ENCODE results near the gene ADGRL3.
"Not testable (repeated sequence)": the region's sequence is repeated elsewhere in the genome, so short reads cannot be mapped to it uniquely, and the experiment has no call there.

The ADGRL3 gene

DNA sequence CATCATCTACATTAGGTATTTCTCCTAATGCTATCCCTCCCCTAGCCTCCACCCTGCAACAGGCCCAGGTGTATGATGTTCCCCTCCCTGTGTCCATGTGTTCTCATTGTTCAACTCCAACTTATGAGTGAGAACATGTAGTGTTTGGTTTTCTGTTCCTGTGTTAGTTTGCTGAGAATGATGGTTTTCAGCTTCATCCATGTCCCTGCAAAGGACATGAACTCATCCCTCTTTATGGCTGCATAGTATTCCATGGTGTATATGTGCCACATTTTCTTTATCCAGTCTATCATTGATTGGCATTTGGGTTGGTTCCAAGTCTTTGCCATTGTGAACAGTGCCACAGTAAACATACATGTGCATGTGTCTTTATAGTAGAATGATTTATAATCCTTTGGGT is 7.0 kb downstream of the ADGRL3 start:
- not testable (repeated sequence) for DNase-seq

DNA sequence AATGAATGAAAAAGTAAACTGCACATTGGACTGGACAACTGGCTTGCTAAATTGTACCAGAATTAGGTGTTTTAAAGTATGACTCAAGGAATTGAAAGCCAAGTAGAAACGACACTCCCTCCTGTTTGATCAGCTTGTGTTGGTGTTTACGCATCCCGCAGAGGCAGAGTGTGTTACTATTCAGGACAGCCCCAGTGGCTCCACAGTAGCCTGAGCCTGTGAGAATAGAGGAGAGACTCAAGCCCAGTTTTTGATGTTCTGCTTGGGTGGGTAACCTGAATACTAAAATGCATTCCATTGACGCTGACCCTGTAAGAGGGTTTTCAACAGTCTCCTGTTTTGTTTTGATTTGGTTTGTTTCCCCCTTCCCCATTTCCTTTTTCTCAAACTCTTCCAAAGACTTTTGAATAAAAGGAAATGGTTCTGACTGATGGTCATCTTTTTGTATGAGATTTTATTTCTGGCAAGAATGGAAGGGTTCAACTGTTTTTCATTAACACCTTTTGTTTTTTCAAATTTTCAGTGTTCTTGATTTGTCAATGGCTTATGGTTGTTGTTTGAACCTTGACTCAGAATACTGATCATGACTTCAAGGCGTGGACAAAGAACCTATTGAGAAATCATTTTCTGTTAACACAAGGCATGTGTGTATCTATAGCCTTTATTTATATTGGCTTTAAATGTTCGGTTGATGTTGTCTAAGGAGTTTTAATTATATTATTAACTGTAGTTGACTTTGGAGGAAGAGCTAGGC is 10.2 kb downstream of the ADGRL3 start:
- DNase-seq, result no peak

- DNase-seq, result no peak
Measured at GRCh38 chr4:61211781-61212180, 11.7 kb downstream of the ADGRL3 start.

DNA sequence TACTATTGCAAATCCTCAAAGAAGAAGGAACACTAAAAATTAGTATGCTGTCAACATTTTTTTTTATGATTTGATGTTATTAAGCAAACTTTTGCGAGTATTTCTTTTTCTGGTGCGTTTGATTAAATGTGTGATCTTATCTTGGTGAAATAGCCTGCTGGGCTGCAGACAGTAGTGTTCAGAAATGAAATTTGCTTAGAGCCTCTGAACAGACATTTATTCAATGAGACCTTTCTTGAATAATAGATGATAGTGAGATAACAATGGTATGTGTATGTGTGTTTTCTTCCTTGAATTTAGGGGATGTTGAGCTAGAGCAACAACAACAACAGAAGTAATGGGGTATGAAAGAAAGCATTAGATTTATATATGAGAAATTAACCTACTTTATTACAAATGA is 12.7 kb downstream of the ADGRL3 start:
- DNase-seq, result no peak

- DNase-seq, result no peak
Measured at GRCh38 chr4:61214680-61215079, 14.6 kb downstream of the ADGRL3 start.

GRCh38 chr4:61217222-61217621 is 17.1 kb downstream of the ADGRL3 start:
- no peak for DNase-seq

DNA sequence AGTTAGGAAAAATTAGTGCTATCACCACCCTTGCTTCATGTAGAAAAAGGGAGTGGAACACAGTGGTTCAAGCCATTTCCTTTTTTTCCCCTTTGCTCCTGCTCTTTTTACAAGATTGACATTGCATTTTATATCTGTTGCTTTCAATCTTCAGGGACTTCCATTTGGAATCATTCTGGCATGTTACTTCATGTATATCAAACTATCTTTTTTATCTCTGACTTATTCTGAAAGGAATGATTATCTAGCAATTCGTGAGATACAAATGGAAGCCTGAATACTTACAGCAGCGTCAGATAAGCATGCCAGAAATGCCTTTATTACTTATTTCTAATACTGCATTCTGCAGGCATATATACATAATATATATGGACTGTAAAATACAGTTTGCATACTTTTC is 20.4 kb downstream of the ADGRL3 start:
- DNase-seq, result no peak

DNA sequence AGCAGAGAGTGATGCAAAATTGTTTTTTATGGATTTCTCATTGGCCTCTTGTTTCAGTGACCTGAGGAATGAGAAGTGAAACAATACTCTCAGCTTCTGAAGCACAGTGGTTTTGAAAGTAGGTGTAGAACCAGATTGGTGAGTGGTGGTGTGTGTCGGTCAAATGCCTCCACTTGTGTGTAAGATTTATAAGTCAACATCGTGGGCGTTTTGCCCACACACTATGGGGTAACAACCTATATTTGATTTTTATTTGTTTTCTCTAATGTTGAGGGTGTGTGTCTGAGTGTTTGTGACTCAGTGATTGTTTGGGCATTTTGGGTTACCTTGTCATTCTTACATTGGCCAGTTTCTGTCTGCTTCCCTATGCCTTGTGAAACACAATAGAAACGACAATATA is 23.3 kb downstream of the ADGRL3 start:
- DNase-seq, result no peak

DNA sequence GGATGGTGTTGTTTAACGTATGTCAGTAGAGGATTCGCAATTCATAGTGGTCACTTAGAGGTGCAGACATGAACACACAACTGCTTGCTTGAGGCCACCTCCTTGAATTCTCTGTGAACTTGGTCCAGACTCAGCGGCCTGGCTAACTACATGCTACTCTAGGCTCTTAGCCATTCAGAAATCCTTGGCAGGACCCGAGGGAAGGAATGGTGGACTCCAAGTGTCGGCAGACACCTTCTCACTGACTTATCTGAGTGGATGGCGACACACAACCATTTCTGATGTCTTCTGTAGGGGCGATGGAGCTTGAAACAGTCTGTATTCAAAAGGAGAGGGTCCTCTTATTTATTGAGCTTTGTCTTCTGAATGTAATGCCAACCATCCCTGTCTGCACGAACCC is 24.4 kb downstream of the ADGRL3 start:
- no peak for DNase-seq

DNA sequence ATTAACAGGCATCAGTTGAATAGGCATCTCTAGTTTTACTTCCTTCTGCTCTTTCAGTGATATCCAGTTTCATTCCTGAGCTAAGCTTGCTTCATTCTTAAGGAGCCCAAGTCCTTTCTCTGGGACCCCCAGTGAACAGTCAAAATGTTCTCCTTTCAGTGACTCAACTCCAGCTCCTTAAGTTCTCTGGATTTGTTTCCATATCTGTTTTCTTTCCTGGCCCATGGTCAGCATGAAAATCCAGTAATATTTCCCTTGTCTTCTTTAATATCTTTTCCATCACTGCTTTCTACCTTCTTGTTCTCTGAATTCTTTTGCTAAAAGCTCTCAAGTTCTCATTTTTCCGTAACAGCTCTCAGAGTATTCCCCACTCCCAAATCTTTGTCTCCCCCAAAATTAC is 25.5 kb downstream of the ADGRL3 start:
- DNase-seq, result no peak

DNA sequence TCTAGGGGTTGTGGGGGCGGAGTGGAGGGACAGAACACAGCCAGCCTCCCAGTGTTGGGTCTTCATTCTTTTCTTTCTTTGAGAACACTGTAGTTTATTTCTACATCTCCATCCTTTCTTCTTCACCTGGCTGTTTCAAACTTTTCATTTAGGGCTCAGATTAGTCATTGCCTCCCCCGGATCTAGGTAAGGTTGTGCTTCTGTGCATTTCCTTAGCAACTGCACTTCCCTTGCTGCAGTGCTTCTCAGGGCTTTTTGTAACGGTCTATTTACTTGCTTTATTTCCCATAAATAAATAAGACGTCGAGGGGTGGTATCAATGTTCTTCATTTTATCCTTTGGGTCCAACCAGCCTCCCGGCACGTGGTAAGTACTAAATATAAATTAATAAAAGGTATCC is 31.3 kb downstream of the ADGRL3 start:
- DNase-seq, result no peak

DNA sequence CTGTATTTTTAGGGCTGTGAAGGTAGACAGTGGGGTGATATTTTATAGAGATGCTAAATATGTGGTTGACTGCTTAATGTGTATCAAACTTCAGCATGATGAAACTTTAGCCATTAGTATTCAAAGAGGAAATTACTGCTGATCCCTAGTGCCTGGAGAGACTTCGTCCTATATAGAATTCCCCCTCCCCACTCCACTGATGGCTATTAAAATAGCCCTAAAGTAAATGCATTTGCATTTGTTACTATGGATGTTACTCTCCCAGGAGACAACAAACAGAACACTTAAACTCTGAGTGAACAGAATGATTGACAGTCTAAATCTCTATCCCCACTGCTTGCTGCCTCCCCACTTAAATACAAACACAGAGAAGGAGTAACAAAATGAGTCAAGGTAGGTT is 39.1 kb downstream of the ADGRL3 start:
- no peak for DNase-seq

DNA sequence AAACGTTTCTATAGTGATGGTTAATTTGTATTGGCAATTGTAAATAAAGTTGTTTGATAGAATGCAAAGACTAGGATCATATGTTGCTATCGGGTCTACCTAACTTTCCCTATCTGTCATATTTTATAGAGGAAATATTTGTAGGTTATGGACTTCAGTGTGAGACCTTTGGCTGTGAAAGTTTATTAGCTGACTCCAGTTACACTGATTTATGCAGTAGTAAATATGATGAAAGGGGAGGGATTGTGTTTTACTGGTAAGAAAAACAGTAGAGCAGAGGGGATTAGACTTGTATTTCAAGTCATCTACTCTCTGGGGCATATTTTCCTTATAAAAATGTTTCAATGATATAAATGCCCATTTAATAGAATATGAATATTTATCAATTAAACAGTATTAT is 43.8 kb downstream of the ADGRL3 start:
- DNase-seq, result no peak

DNA sequence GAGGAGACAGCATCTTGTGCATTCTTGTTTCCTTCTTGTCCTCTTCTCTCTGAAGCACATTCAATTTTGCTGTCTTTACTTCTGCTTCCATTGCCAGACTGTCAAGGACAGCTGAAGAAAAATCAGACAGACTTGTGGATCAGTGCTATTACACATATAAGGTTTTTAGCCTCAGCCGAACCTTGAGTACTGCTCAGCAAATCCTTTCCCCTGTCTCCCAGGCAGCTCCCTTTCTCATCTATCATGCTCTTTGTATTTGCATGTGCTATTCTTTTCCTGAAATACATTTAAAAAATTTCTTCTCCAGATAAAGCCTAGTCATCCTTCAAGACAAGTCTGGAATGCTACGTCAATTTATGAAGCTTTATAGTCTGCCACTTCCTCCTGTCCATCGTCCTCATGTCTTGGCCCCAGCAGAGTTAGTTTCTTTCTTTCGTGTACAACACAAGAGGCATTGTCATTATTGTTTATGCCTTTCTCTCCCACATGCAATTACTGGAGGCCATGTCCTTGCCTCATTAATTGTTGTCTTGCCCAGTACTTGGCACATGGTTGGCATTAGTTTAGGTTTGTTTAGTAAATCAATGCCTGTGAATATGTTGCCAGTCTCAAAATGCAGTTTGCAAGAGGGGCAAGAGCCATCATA is 45.1 kb downstream of the ADGRL3 start:
- DNase-seq, result no peak

- no peak for DNase-seq
Measured at GRCh38 chr4:61246034-61246433, 45.9 kb downstream of the ADGRL3 start.

DNA sequence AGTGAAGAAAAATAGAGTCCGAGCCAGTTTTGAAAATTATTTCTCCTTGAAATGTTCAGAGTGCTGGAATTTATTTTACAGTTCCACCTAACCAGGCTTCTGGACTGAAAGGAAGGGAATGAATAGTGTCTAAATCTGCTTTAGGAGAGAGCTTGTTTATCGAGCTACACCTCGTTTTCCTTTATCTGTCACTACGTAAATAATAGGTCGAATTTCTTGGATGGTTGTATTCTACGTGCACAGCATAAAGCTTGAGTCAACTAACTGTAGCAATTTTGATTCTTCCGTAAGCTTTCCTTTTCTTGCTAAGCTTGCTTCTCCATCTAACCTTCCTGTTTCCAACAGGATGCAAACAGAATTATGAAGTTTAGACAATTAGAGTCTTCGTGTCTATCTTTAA is 48.6 kb downstream of the ADGRL3 start:
- DNase-seq, result no peak

DNA sequence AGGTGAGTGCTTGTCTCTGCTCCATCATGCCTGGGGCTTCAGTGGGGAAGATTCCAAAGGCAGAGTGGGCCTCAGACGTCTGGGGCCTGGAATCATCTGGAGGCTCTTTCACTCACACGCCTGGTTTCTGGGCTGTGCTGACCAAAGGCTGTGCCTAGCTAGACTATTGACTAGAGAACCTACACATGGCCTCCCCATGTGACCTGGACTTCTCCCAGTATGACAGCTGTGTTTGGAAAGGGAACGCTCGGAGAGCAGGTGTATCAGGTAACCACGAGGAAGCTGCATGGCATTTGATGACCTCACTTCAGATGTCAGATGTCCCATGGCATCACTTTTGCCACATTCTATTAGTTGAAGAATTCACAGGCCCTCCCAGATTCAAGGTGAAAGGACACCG is 51.0 kb downstream of the ADGRL3 start:
- no peak for DNase-seq

GRCh38 chr4:61254406-61254805 is 54.3 kb downstream of the ADGRL3 start:
- DNase-seq, result no peak

DNA sequence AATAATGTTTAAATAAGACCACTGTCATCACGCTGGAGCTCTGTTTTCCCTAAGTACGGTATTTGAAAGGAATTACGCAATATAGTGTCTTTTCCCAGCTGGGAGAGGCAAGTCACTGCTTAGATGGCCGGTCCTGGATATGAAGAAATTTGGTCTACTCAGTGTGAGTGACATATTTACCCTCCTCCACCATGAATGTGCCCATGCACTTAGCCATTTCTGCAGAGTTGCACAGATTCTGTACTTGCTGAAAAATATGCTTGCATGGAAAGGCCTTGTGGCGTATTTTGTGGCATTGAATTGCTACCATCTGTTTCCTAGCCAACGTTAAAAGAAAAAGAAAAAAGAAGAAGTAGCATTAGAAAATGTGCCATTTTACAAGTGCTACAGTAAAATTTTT is 73.1 kb downstream of the ADGRL3 start:
- DNase-seq, result no peak

DNA sequence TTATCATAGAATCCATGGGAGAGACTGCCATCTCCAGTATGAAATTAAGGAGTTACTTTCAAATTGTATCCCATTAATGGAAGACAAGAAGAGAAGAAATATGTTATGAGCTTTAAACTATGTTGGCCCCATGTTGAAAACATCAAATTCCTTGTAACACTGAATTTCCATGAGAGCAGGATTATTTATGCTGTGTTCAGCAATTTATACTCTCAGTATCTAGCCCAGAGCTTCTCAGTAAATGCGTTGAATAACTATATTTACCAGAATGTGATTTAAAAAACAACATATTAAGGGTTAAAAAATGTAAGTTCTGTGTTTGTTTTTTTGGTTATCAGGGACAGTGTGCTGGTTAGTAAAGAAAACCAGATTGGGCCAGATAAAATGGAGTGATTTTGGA is 74.2 kb downstream of the ADGRL3 start:
- no peak for DNase-seq

- no peak for DNase-seq
Measured at GRCh38 chr4:61275241-61275640, 75.1 kb downstream of the ADGRL3 start.

DNA sequence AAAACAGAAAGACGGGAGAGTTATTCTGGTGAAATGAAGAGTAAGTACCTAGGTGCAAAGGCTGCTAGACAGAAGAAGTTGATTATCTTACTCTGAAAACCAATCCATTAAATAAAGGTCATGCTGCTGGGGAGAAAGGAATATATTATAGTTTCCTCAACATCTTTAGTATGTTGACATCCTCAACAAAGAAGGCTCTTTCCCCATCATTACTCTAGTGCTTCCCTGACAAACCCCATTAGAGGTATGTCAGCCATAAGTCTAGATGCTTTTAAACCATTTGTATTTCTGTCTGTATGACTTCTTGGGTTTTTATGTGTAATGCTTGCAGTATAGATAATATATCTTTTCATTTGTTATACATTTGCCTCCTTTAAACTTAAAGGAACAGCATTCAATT is 75.9 kb downstream of the ADGRL3 start:
- DNase-seq, result no peak

DNA sequence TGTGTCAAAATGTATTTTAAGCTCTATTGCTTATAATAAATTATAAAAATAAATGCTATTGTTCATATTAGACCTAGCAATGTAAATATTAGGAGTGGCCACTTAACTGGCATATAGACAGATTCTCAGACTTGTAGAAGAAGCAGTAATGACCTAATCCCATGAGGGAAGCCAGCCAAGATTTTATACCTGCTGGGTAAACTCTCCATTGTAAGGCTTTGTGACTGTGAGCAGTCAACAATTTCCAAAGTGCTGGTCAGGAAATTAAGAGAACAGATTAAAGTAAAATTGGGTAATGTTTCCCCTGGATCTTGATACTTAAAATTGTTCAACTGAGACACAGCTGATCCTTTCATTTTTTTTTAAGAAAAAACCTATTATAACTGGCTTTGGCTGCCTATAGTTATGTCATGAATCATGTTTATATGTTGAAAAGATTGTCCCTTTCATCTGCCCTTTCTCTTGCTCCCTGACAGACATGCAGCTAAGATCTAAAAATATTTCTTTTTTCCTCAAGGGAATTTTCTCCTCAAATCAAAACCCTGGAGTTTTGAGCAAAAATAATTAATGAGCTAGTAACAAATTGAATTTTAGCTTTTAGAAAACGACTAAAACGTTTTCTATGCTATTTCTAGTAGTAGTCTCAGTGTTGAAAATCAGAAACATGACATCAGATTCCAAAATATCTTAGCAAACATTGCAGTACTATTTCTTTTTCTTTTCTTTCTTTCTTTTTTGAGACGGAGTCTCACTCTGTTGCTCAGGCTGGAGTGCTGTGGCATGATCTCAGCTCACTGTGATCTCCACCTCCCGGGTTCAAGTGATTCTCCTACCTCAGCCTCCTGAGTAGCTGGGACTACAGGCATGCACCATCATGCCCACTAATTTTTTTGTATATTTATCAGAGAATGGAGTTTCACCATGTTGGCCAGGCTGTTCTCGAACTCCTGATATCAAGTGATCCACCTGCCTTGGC is 77.9 kb downstream of the ADGRL3 start:
- no peak for DNase-seq

DNA sequence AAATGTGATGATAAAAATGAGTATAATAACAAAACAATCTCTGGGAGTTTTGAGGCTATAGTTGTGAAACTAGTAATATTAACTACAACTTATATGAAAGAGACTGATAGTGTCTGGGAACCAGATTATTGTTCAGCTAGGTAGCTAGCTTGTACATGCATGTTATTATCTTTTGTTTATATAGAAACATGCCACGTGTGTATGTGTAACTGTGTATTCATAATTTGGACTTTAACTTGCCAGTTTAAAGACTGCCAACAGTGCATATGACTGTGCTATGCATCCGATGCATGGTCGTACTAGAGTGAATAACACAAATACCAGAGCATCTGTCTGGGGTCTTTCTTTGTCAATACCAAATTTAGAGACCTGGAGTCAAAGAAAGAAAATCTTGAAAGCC is 92.2 kb downstream of the ADGRL3 start:
- DNase-seq, result no peak

Data from stimulated activated CD4-positive, alpha-beta T cell treated with anti-CD3 and anti-CD28 coated beads, Interleukin-4, amount 100 ng/mL, for 4 hours (primary cell).